ENCODE results near the gene PRKG1. TPM values are rescaled to one million over a fixed set of nuclear protein-coding genes. Genes with fewer than 3 reads are reported as not detected.

Gene PRKG1
- total and polyA plus RNA-seq, 2 experiments from 2014 or later: 18.2 to 21.1 TPM

DNA sequence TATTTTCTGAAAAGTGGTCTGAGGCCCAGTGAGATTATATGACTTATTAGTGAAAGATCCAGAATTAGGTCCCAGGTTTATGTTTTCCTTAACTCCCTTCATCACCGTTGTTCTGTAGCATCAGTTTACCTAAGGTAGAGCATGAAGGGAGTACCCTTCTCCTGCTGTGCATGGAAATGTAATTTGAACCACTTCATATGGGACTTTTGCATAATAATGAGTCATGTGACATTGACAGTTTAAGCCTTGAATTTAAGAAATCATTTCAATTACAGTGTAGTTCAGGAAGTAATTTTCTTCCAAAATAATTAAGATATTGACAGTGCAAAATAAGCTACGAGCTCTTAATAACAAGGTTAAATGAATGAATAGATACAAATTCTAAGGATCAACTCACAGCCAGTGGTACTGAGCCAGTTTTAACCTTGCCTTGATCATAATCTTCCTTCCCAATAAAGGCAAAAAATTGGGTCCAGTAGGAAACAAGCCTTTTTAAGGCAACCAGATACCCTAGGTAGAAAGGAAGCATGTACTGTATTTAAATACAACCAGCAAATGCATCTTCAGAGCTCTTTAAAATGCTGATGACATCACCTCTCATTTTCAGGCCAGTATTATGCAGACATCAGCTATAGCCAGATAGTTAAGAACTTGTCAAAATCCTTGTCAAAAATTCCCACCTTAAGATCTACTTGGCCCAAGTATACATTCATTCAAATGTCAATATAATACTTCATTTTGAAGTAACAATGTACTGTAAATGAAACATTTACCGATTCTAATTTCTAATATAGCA, 1191.0 kb downstream of the PRKG1 start:
- H3K4me3 ChIP-seq: no peak overlapping the region
- TF ChIP-seq, protein P1, sequence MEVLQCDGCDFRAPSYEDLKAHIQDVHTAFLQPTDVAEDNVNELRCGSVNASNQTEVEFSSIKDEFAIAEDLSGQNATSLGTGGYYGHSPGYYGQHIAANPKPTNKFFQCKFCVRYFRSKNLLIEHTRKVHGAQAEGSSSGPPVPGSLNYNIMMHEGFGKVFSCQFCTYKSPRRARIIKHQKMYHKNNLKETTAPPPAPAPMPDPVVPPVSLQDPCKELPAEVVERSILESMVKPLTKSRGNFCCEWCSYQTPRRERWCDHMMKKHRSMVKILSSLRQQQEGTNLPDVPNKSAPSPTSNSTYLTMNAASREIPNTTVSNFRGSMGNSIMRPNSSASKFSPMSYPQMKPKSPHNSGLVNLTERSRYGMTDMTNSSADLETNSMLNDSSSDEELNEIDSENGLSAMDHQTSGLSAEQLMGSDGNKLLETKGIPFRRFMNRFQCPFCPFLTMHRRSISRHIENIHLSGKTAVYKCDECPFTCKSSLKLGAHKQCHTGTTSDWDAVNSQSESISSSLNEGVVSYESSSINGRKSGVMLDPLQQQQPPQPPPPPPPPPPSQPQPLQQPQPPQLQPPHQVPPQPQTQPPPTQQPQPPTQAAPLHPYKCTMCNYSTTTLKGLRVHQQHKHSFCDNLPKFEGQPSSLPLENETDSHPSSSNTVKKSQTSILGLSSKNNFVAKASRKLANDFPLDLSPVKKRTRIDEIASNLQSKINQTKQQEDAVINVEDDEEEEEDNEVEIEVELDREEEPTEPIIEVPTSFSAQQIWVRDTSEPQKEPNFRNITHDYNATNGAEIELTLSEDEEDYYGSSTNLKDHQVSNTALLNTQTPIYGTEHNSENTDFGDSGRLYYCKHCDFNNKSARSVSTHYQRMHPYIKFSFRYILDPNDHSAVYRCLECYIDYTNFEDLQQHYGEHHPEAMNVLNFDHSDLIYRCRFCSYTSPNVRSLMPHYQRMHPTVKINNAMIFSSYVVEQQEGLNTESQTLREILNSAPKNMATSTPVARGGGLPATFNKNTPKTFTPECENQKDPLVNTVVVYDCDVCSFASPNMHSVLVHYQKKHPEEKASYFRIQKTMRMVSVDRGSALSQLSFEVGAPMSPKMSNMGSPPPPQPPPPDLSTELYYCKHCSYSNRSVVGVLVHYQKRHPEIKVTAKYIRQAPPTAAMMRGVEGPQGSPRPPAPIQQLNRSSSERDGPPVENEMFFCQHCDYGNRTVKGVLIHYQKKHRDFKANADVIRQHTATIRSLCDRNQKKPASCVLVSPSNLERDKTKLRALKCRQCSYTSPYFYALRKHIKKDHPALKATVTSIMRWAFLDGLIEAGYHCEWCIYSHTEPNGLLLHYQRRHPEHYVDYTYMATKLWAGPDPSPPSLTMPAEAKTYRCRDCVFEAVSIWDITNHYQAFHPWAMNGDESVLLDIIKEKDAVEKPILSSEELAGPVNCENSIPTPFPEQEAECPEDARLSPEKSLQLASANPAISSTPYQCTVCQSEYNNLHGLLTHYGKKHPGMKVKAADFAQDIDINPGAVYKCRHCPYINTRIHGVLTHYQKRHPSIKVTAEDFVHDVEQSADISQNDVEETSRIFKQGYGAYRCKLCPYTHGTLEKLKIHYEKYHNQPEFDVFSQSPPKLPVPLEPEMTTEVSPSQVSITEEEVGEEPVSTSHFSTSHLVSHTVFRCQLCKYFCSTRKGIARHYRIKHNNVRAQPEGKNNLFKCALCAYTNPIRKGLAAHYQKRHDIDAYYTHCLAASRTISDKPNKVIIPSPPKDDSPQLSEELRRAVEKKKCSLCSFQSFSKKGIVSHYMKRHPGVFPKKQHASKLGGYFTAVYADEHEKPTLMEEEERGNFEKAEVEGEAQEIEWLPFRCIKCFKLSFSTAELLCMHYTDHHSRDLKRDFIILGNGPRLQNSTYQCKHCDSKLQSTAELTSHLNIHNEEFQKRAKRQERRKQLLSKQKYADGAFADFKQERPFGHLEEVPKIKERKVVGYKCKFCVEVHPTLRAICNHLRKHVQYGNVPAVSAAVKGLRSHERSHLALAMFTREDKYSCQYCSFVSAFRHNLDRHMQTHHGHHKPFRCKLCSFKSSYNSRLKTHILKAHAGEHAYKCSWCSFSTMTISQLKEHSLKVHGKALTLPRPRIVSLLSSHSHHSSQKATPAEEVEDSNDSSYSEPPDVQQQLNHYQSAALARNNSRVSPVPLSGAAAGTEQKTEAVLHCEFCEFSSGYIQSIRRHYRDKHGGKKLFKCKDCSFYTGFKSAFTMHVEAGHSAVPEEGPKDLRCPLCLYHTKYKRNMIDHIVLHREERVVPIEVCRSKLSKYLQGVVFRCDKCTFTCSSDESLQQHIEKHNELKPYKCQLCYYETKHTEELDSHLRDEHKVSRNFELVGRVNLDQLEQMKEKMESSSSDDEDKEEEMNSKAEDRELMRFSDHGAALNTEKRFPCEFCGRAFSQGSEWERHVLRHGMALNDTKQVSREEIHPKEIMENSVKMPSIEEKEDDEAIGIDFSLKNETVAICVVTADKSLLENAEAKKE (CRISPR knock-in tag; IDR thresholded peaks at IDR 0.05): no peak
- TF ChIP-seq, protein P2, sequence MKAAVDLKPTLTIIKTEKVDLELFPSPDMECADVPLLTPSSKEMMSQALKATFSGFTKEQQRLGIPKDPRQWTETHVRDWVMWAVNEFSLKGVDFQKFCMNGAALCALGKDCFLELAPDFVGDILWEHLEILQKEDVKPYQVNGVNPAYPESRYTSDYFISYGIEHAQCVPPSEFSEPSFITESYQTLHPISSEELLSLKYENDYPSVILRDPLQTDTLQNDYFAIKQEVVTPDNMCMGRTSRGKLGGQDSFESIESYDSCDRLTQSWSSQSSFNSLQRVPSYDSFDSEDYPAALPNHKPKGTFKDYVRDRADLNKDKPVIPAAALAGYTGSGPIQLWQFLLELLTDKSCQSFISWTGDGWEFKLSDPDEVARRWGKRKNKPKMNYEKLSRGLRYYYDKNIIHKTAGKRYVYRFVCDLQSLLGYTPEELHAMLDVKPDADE (IDR thresholded peaks at IDR 0.05): no peak
- TF ChIP-seq CREB1 (CRISPR knock-in tag; IDR thresholded peaks at IDR 0.05; ENCODE audit: low read depth): no peak
- TF ChIP-seq NANOG (IDR thresholded peaks at IDR 0.05; ENCODE audit: borderline replicate concordance): no peak
- TF ChIP-seq POLR2AphosphoS5 (IDR thresholded peaks at IDR 0.05; ENCODE audit: low read depth): no peak
- no peak for TF ChIP-seq ZNF331 (CRISPR knock-in tag; IDR thresholded peaks at IDR 0.05; ENCODE audit: low read depth)
- TF ChIP-seq EZH2 (IDR thresholded peaks at IDR 0.05; ENCODE audit: low read depth, unreplicated experiment): no peak
- no peak for TF ChIP-seq STAT1 (IDR thresholded peaks at IDR 0.05; ENCODE audit: unreplicated experiment)
- no peak for TF ChIP-seq ZNF114 (CRISPR knock-in tag; IDR thresholded peaks at IDR 0.05)
- TF ChIP-seq, protein P3, sequence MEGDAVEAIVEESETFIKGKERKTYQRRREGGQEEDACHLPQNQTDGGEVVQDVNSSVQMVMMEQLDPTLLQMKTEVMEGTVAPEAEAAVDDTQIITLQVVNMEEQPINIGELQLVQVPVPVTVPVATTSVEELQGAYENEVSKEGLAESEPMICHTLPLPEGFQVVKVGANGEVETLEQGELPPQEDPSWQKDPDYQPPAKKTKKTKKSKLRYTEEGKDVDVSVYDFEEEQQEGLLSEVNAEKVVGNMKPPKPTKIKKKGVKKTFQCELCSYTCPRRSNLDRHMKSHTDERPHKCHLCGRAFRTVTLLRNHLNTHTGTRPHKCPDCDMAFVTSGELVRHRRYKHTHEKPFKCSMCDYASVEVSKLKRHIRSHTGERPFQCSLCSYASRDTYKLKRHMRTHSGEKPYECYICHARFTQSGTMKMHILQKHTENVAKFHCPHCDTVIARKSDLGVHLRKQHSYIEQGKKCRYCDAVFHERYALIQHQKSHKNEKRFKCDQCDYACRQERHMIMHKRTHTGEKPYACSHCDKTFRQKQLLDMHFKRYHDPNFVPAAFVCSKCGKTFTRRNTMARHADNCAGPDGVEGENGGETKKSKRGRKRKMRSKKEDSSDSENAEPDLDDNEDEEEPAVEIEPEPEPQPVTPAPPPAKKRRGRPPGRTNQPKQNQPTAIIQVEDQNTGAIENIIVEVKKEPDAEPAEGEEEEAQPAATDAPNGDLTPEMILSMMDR (conservative IDR thresholded peaks at IDR 0.05; ENCODE audit: low read depth in 2 of 2): no peak
- no peak for TF ChIP-seq JUNB (IDR thresholded peaks at IDR 0.05; ENCODE audit: unreplicated experiment)
- TF ChIP-seq EZH2phosphoT487 (IDR thresholded peaks at IDR 0.05; ENCODE audit: unreplicated experiment): no peak
- TF ChIP-seq, protein P4, sequence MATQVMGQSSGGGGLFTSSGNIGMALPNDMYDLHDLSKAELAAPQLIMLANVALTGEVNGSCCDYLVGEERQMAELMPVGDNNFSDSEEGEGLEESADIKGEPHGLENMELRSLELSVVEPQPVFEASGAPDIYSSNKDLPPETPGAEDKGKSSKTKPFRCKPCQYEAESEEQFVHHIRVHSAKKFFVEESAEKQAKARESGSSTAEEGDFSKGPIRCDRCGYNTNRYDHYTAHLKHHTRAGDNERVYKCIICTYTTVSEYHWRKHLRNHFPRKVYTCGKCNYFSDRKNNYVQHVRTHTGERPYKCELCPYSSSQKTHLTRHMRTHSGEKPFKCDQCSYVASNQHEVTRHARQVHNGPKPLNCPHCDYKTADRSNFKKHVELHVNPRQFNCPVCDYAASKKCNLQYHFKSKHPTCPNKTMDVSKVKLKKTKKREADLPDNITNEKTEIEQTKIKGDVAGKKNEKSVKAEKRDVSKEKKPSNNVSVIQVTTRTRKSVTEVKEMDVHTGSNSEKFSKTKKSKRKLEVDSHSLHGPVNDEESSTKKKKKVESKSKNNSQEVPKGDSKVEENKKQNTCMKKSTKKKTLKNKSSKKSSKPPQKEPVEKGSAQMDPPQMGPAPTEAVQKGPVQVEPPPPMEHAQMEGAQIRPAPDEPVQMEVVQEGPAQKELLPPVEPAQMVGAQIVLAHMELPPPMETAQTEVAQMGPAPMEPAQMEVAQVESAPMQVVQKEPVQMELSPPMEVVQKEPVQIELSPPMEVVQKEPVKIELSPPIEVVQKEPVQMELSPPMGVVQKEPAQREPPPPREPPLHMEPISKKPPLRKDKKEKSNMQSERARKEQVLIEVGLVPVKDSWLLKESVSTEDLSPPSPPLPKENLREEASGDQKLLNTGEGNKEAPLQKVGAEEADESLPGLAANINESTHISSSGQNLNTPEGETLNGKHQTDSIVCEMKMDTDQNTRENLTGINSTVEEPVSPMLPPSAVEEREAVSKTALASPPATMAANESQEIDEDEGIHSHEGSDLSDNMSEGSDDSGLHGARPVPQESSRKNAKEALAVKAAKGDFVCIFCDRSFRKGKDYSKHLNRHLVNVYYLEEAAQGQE (IDR thresholded peaks at IDR 0.05; ENCODE audit: unreplicated experiment): no peak
- no peaks in the 10 kb centered on the region for H3K9me2 ChIP-seq (ENCODE audit: insufficient read depth)
- no peaks in the 10 kb centered on the region for H3F3A ChIP-seq (replicated peaks; ENCODE audit: low read depth)
- no peak overlapping the region for H3K27ac ChIP-seq (ENCODE audit: low read depth)
- Mint-ChIP-seq H3K27me3 (ENCODE audit: insufficient read depth, low read depth, poor library complexity) (no peaks in the 10 kb centered on the region), H3K9me3 (no peaks in the 10 kb centered on the region), H3K4me3 (no peak overlapping the region), H3K36me3 (ENCODE audit: low read depth) (no peaks in the 10 kb centered on the region), H3K27ac (peak overlapping the region; percentile 22; the same call in 1 of the 2 replicates), H3K4me1 (peaks cover 18% of the 10 kb centered on the region)
- peak overlapping the region; percentile 27 for H3K4me2 ChIP-seq
- no peaks in the 10 kb centered on the region for H4K20me1 ChIP-seq (replicated peaks; ENCODE audit: insufficient read depth)
- H3K4me1 ChIP-seq (ENCODE audit: insufficient read depth): peaks cover 13% of the 10 kb centered on the region
- ATAC-seq (no peak), DNase-seq (ENCODE audit: low spot score) (no peak)
- no peaks in the 10 kb centered on the region for H3K36me3 ChIP-seq (ENCODE audit: insufficient read depth)
- no peak overlapping the region for H2AFZ ChIP-seq
- H3K27me3 ChIP-seq (ENCODE audit: insufficient read depth): no peaks in the 10 kb centered on the region
- no peaks in the 10 kb centered on the region for H3K79me2 ChIP-seq (replicated peaks; ENCODE audit: insufficient read depth)

Measured in GM23338 (cell line).